Stimulated activated naive CD4-positive, alpha-beta T cell (primary cell): ENCODE results near the gene ABCC1.

Experiments used
- DNase-seq, 6 experiments: peaks; one replicate each; lab custom pipeline; 2025; lab: John Stamatoyannopoulos, UW

ABCC1 gene

GRCh38 chr16:16111639-16112038 lies 162.2 kb downstream of the ABCC1 start:
- no peak for DNase-seq

- no peak for DNase-seq
Measured at GRCh38 chr16:16112450-16113053, 163.1 kb downstream of the ABCC1 start.

- no peak for DNase-seq
Measured at GRCh38 chr16:16113076-16113475, 163.7 kb downstream of the ABCC1 start.

GRCh38 chr16:16116841-16117240 lies 167.4 kb downstream of the ABCC1 start:
- DNase-seq: no peak

GRCh38 chr16:16118337-16118736 lies 168.9 kb downstream of the ABCC1 start:
- no peak for DNase-seq

- DNase-seq: no peak
Measured at GRCh38 chr16:16120044-16120381, 170.6 kb downstream of the ABCC1 start.

GRCh38 chr16:16120382-16121184 lies 171.2 kb downstream of the ABCC1 start:
- no peak for DNase-seq

GRCh38 chr16:16121185-16121727 lies 171.8 kb downstream of the ABCC1 start:
- no peak for DNase-seq

- no peak for DNase-seq
Measured at GRCh38 chr16:16122264-16122663, 172.8 kb downstream of the ABCC1 start.

GRCh38 chr16:16124438-16124837 lies 175.0 kb downstream of the ABCC1 start:
- no peak for DNase-seq

GRCh38 chr16:16124974-16125373 lies 175.6 kb downstream of the ABCC1 start:
- no peak for DNase-seq

- no peak for DNase-seq
Measured at GRCh38 chr16:16126896-16127295, 177.5 kb downstream of the ABCC1 start.

GRCh38 chr16:16127469-16128116 lies 178.2 kb downstream of the ABCC1 start:
- peak; percentile 40 to 78 (median 50) for DNase-seq

GRCh38 chr16:16131204-16131603 lies 181.8 kb downstream of the ABCC1 start:
- no peak for DNase-seq

GRCh38 chr16:16131659-16132058 lies 182.2 kb downstream of the ABCC1 start:
- DNase-seq: no peak

- DNase-seq: no peak
Measured at GRCh38 chr16:16133943-16134604, 184.7 kb downstream of the ABCC1 start.

GRCh38 chr16:16136588-16136987 lies 187.2 kb downstream of the ABCC1 start:
- no peak for DNase-seq

GRCh38 chr16:16137110-16137509 lies 187.7 kb downstream of the ABCC1 start:
- DNase-seq: no peak

GRCh38 chr16:16138034-16138635 lies 188.7 kb downstream of the ABCC1 start:
- no peak for DNase-seq

GRCh38 chr16:16139061-16139460 lies 189.6 kb downstream of the ABCC1 start:
- no peak for DNase-seq

GRCh38 chr16:16139806-16140205 lies 190.4 kb downstream of the ABCC1 start:
- DNase-seq: no peak

- DNase-seq: no peak
Measured at GRCh38 chr16:16140537-16140936, 191.1 kb downstream of the ABCC1 start.
